Erythroblast (primary cell): ENCODE results near the gene FRRS1L.

Source experiments
- GATA1 ChIP-seq: IDR thresholded peaks from 2 replicates; pipeline ENCODE4 v1.6.1; 2011; ENCODE audit warnings: low read depth, mild to moderate bottlenecking, control low read depth, low read length, moderate library complexity
- POLR2A ChIP-seq: IDR thresholded peaks from 2 replicates; pipeline ENCODE4 v1.6.1; 2011; ENCODE audit warnings: mild to moderate bottlenecking, low read length

- no peak for TF ChIP-seq POLR2A
- TF ChIP-seq GATA1: no peak
Observed at GRCh38 chr9:109113254-109113653, 53.8 kb downstream of the FRRS1L start.
